ENCODE measurements around the gene CCL24.

DNA sequence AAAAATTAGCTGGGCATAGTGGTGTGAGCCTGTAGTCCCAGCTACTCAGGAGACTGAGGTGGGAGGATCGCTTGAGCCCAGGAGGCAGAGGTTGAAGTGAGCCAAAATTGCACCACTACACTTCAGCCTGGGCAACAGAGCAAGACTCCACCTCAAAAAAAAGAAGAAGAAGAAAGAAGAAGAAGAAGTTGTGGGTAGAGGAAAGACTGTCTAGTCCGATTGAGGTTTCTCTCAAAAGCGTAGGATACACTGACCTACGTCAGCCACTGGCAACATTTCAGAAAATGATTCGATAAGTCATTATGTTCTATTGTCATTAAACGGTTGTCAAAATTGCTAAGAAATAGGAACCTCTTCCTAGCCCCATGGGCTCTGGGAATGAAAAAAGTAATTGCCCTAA lies 42.9 kb upstream of the CCL24 start:
- TF ChIP-seq, protein P1, sequence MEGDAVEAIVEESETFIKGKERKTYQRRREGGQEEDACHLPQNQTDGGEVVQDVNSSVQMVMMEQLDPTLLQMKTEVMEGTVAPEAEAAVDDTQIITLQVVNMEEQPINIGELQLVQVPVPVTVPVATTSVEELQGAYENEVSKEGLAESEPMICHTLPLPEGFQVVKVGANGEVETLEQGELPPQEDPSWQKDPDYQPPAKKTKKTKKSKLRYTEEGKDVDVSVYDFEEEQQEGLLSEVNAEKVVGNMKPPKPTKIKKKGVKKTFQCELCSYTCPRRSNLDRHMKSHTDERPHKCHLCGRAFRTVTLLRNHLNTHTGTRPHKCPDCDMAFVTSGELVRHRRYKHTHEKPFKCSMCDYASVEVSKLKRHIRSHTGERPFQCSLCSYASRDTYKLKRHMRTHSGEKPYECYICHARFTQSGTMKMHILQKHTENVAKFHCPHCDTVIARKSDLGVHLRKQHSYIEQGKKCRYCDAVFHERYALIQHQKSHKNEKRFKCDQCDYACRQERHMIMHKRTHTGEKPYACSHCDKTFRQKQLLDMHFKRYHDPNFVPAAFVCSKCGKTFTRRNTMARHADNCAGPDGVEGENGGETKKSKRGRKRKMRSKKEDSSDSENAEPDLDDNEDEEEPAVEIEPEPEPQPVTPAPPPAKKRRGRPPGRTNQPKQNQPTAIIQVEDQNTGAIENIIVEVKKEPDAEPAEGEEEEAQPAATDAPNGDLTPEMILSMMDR (IDR thresholded peaks at IDR 0.05; ENCODE audit: insufficient read depth, low read depth, low read length) = no peak
- no peak for TF ChIP-seq EZH2 (IDR thresholded peaks at IDR 0.05; ENCODE audit: insufficient read depth, low read length)

All from astrocyte (in vitro differentiated cells and primary cell).